Measurements from ENCODE around the gene KRT38. TPM values are rescaled to one million over a fixed set of nuclear protein-coding genes. Genes with fewer than 3 reads are reported as not detected.

The KRT38 gene
- total RNA-seq, 4 donors from 2014 or later, result not detected

DNA sequence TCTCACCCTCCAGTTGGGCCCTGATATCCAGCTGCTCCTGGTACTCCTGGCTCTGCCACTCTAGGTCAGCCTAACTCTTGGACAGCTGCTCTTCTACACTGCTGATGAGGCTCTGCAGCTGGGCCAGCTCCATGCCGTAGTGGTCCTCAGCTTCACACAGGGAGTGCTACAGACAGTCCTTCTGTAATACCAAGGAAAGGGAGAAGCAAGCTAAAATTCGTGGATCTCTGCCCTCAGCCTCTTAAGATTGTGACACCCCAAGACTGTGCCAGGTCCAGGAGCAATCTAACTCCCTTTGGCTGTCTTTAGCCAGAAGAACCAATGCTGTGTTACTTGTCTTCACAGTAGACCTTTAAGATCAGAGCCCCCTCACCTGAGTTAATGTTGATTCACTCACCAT is 7.7 kb upstream of the KRT38 start:
- no peak for DNase-seq (ENCODE audit: low spot score in 2 of 2)
- 44 to 51% methylated on average over 2 of the region's 2 CpGs for WGBS, 2 donors
- no peaks in the 10 kb centered on the region for H3K36me3 ChIP-seq
- peaks cover 0 to 11% (median 0%) of the 10 kb centered on the region in 4 donors for H3K4me1 ChIP-seq
- TF ChIP-seq, protein P1, sequence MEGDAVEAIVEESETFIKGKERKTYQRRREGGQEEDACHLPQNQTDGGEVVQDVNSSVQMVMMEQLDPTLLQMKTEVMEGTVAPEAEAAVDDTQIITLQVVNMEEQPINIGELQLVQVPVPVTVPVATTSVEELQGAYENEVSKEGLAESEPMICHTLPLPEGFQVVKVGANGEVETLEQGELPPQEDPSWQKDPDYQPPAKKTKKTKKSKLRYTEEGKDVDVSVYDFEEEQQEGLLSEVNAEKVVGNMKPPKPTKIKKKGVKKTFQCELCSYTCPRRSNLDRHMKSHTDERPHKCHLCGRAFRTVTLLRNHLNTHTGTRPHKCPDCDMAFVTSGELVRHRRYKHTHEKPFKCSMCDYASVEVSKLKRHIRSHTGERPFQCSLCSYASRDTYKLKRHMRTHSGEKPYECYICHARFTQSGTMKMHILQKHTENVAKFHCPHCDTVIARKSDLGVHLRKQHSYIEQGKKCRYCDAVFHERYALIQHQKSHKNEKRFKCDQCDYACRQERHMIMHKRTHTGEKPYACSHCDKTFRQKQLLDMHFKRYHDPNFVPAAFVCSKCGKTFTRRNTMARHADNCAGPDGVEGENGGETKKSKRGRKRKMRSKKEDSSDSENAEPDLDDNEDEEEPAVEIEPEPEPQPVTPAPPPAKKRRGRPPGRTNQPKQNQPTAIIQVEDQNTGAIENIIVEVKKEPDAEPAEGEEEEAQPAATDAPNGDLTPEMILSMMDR (IDR thresholded peaks at IDR 0.05), result no peak
- TF ChIP-seq EP300 (IDR thresholded peaks at IDR 0.05), result no peak
- TF ChIP-seq POLR2A (IDR thresholded peaks at IDR 0.05), result no peak
- no peaks in the 10 kb centered on the region for H3K27me3 ChIP-seq
- H3K4me3 ChIP-seq, result no peak overlapping the region
- H3K9me3 ChIP-seq, result peaks cover 0 to 12% (median 0%) of the 10 kb centered on the region in 4 donors
- H3K27ac ChIP-seq, result no peak overlapping the region

DNA sequence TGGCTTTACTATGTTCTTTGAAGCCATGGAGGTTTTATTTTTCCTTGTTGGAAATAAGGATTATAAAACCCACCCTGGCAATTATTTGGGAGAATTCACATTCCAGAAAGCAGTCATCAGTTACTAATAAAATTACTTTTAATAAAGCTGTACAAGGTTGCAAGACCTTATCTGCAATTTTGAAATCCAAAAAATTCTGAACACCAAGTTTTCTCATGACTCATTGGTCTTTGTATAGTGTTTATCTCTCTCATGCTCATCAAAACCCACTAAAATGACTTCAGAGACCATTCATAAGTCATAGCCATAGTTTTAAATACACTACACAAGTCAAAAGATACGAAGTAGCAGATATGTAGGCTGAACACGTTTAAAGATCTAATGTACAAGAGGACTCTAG is 6.0 kb upstream of the KRT38 start:
- Histone ChIP-seq H3K4me1 (peaks cover 0 to 11% (median 0%) of the 10 kb centered on the region in 4 donors), H3K27me3 (no peaks in the 10 kb centered on the region), H3K4me3 (no peak overlapping the region), H3K9me3 (peaks cover 0 to 6% (median 0%) of the 10 kb centered on the region in 4 donors), H3K36me3 (no peaks in the 10 kb centered on the region), H3K27ac (no peak overlapping the region)
- TF ChIP-seq POLR2A (IDR thresholded peaks at IDR 0.05) (no peak), EP300 (IDR thresholded peaks at IDR 0.05) (no peak)
- TF ChIP-seq, protein P1 (IDR thresholded peaks at IDR 0.05), result no peak
- no peak for DNase-seq (ENCODE audit: low spot score in 2 of 2)
- WGBS, 2 donors, result 21 to 49% methylated on average over 2 of the region's 2 CpGs

DNA sequence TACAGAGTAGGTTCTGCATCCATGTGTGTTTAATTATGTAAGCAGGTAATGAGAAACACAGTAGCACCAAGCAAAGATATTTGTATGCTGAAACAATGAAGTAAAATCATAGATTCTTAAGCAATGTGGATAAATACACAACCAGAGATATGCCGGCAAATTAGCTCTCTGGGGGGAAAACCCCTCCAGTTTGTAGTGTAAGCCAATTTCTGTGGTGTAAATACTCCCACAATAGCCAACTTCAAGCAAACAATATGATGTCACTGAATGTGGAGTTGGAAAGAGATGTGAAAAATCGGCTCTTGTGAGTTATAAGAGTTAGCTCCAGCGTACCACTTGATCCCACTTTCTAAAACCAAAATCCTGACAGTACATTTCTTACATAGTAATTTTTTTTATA is 3.9 kb upstream of the KRT38 start:
- Histone ChIP-seq H3K4me1 (peaks cover 0 to 11% (median 0%) of the 10 kb centered on the region in 4 donors), H3K36me3 (no peaks in the 10 kb centered on the region), H3K9me3 (no peaks in the 10 kb centered on the region), H3K27me3 (no peaks in the 10 kb centered on the region), H3K4me3 (no peak overlapping the region), H3K27ac (no peak overlapping the region)
- TF ChIP-seq POLR2A (IDR thresholded peaks at IDR 0.05), result no peak
- TF ChIP-seq EP300 (IDR thresholded peaks at IDR 0.05), result no peak
- TF ChIP-seq, protein P1 (IDR thresholded peaks at IDR 0.05), result no peak
- WGBS, 2 donors, result 61 to 76% methylated on average over 3 of the region's 3 CpGs
- no peak for DNase-seq (ENCODE audit: low spot score in 2 of 2)

DNA sequence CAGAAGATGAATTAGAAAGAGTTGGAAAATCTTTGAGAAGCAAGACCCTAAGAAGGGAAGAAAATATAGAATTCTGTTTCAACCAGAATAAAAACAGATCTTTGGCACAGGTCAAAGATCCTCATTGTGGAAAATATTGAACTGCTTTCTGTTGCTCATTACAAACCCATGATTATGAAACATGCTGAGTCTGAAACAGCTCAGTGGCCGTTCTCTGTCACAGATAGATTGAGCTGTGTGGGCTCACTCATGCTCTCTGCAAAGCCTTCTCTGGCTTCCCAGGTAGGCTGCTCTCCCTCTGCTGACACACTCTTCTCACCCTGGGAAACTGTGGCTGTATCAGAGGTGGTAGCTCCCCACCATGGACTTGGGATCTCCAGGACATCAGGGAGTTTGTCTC is 3.4 kb upstream of the KRT38 start:
- Histone ChIP-seq H3K9me3 (no peaks in the 10 kb centered on the region), H3K4me1 (peaks cover 0 to 11% (median 0%) of the 10 kb centered on the region in 4 donors), H3K27me3 (no peaks in the 10 kb centered on the region), H3K4me3 (no peak overlapping the region), H3K36me3 (no peaks in the 10 kb centered on the region), H3K27ac (no peak overlapping the region)
- TF ChIP-seq, protein P1 (IDR thresholded peaks at IDR 0.05), result no peak
- TF ChIP-seq POLR2A (IDR thresholded peaks at IDR 0.05) (no peak), EP300 (IDR thresholded peaks at IDR 0.05) (no peak)
- WGBS, 2 donors, result 38 to 44% methylated on average over 1 of the region's 1 CpG
- DNase-seq (ENCODE audit: low spot score in 2 of 2), result no peak

DNA sequence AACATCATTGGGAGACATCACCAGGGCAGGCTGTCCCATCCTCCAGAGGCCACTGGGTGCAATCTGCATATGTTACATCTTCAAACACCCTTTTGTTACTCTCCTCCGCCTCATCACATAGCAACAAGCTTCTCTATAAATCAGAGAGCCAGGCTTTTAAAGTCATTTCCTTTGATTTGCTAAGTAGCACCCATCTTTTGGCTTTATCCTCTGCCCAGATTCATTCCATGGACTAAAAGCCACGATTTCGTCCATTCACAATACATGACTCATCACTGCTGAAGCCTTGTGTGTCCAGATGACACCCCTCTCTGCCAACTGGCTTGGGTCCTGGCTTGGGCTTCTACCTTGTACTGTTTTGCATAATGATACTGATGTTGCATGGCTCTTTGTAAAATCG is 2.0 kb upstream of the KRT38 start:
- Histone ChIP-seq H3K4me1 (peaks cover 0 to 10% (median 0%) of the 10 kb centered on the region in 4 donors), H3K27me3 (no peaks in the 10 kb centered on the region), H3K4me3 (no peak overlapping the region), H3K36me3 (no peaks in the 10 kb centered on the region), H3K9me3 (no peaks in the 10 kb centered on the region), H3K27ac (no peak overlapping the region)
- no peak for DNase-seq (ENCODE audit: low spot score in 2 of 2)
- TF ChIP-seq, protein P1 (IDR thresholded peaks at IDR 0.05), result no peak
- TF ChIP-seq EP300 (IDR thresholded peaks at IDR 0.05), result no peak
- no peak for TF ChIP-seq POLR2A (IDR thresholded peaks at IDR 0.05)
- 69 to 76% methylated on average over 4 of the region's 4 CpGs for WGBS, 2 donors

Data from tibial nerve (tissue), 4 donors.